C4-2B (cell line): ENCODE data around the gene CDC20.
"Not testable (repeated sequence)": the region's sequence is repeated elsewhere in the genome, so short reads cannot be mapped to it uniquely, and the experiment has no call there.

Source experiments
- H3K27ac ChIP-seq: fragments of 450-650 bp; 2 replicates; pipeline ENCODE4 v1.5.1; 2017
- ZFX ChIP-seq: fragments of 450-650 bp; IDR thresholded peaks from 2 replicates; pipeline ENCODE4 v1.6.1; 2017
- TF ChIP-seq, protein P1 (sequence below): fragments of 450-650 bp; conservative IDR thresholded peaks from 2 replicates; pipeline ENCODE4 v1.5.1; 2017; ENCODE audit warnings: mild to moderate bottlenecking

The CDC20 gene

DNA sequence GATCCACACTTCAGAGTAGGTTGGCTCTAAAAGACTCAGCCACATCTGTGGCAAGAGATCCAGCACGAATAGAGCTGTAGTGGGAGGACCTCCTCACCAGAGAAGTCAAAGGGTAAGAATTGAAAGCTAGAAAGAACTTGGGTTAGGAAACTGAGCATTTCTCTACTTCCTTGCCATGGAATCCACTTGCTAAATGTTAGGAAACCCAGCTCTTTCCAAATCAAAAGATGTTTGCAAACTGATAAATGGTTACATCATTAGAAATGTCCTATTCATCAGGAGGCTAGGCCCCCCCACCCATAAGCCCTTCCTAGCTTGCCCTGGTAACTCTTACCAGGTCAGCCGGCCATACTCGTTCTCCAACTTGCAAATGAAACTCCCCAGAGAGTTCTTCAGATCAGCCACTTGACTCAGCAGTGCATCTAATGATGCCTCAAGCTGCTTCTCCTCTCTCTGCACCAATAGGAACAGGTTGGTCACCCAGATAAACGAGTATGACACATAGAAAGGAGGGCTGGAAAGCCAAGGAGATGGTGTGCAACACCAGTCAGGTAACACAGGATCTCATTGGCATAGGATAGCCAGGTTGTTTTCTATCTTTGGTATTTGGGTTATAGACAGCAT, 29.3 kb downstream of the CDC20 start:
- H3K27ac ChIP-seq: no peak overlapping the region; the same call in 1 of the 2 replicates
- TF ChIP-seq ZFX: no peak
- TF ChIP-seq, protein P1, sequence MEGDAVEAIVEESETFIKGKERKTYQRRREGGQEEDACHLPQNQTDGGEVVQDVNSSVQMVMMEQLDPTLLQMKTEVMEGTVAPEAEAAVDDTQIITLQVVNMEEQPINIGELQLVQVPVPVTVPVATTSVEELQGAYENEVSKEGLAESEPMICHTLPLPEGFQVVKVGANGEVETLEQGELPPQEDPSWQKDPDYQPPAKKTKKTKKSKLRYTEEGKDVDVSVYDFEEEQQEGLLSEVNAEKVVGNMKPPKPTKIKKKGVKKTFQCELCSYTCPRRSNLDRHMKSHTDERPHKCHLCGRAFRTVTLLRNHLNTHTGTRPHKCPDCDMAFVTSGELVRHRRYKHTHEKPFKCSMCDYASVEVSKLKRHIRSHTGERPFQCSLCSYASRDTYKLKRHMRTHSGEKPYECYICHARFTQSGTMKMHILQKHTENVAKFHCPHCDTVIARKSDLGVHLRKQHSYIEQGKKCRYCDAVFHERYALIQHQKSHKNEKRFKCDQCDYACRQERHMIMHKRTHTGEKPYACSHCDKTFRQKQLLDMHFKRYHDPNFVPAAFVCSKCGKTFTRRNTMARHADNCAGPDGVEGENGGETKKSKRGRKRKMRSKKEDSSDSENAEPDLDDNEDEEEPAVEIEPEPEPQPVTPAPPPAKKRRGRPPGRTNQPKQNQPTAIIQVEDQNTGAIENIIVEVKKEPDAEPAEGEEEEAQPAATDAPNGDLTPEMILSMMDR: no peak

- peak overlapping the region; percentile 84; the same call in 1 of the 2 replicates for H3K27ac ChIP-seq
- TF ChIP-seq, protein P1: no peak
- TF ChIP-seq ZFX: no peak
Measured at GRCh38 chr1:43388613-43389012, 29.8 kb downstream of the CDC20 start.

- TF ChIP-seq, protein P1: no peak
- peak; percentile 91 for TF ChIP-seq ZFX
- peak within 1 kb of the TSS; percentile 84 for H3K27ac ChIP-seq
Measured at GRCh38 chr1:43389326-43390313, 30.8 kb downstream of the CDC20 start, which contains the start of the genes MED8 and SZT2. Gene MED8 (minus strand): TSS chr1:43389800. CDS start chr1:43389764, 36 bp downstream. Gene SZT2 (plus strand): TSS chr1:43389899. CDS start chr1:43389969, 70 bp downstream.

- H3K27ac ChIP-seq: no peak overlapping the region
- TF ChIP-seq, protein P1: no peak
- no peak for TF ChIP-seq ZFX
Measured at GRCh38 chr1:43392702-43393101, 33.9 kb downstream of the CDC20 start.

DNA sequence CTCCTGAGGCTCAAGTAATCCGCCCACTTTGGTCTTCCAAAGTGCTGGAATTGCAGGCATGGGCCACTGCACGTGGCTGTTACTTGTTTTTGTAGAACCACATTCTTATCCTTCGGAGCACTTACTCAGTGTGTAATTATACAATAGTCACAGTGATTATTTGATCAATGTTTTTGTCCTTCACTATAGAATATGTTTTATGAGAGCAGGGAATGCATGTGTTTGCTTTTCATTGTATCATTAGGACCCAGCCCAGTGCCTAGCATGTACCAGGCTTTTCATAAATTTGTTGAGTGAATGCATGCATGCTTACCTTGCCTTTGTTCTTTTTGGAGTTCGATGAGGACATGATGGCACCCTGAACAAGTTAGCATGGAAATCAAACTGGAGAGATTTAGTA, 36.7 kb downstream of the CDC20 start:
- TF ChIP-seq, protein P1: no peak
- H3K27ac ChIP-seq: peak overlapping the region; percentile 78

GRCh38 chr1:43396059-43396458, 37.3 kb downstream of the CDC20 start:
- TF ChIP-seq, protein P1: no peak
- TF ChIP-seq ZFX: no peak
- no peak overlapping the region; the same call in 1 of the 2 replicates for H3K27ac ChIP-seq

DNA sequence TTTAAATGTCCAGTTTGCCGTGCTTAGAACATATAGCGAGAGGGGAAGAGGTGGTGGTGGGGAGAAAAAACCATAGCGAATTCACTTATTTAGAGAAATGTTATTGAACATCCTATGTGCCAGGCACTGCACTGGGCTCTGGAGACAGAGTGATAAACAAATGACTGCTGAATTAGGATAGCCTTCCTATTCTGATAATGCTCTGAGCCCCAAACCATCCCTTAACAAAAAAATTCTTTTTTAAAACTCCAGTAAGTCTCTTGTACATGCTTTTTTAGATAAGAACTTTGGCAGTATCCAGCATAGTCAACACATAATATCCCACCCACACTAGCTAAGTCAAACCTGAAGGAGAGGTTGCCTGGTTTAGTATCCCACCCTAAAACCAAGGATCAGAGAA, 39.4 kb downstream of the CDC20 start:
- TF ChIP-seq, protein P1: no peak
- no peak for TF ChIP-seq ZFX
- no peak overlapping the region for H3K27ac ChIP-seq

DNA sequence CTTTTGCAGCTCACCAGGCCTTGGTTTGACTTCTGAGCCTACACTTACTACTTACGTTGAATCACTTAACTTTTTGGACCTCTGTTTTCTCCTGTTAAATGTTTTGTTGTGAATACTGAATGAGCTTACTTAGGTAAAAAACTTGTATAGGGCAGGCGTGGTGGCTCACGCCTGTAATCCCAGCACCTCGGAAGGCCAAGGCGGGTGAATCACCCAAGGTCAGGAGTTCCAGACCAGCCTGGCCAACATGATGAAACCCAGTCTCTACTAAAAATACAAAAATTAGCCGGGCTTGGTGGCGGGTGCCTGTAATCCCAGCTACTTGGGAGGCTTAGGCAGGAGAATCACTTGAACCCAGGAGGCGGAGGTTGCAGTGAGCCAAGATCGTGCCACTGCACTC, 41.7 kb downstream of the CDC20 start:
- H3K27ac ChIP-seq: not testable (repeated sequence)
